HepG2 (cell line): Measurements from ENCODE around the gene MIPEP. TPM values are rescaled to one million over a fixed set of nuclear protein-coding genes. Genes with fewer than 3 reads are reported as not detected.
A peak's percentile ranks its signal among the peaks of the same experiment; 100 is the strongest.

ENCODE experiments used
- ATAC-seq: fragments of 200-7000 bp; cut with Tn5 transposase; 3 replicates; pipeline ENCODE4 v1.9.1; 2020; ENCODE audit warnings: mild to moderate bottlenecking, moderate library complexity
- BruUV-seq: library from RNA; stranded (reverse); fragments of 400-500 nt; replicated peaks from 2 replicates; lab custom pipeline; 2021; lab: Mats Ljungman, UMichigan
- CTCF ChIA-PET: fragments of 300-600 bp; formaldehyde crosslinking; extraction: SDS; loops from one replicate; lab custom pipeline; 2021; ENCODE audit warnings: low total read pairs, inconsistent platforms, low intra/inter-chr PET ratio; lab: Yijun Ruan, JAX
- POLR2A ChIA-PET: fragments of 350-600 bp; sonication (Branson Sonifier 250); formaldehyde crosslinking; loops from one replicate; lab custom pipeline; 2020; ENCODE audit warnings: antibody characterized with exemption, inconsistent platforms; lab: Yijun Ruan, JAX
- DNase-seq: peaks from one replicate; pipeline ENCODE4 v3.0.0-alpha.2; 2015; ENCODE audit warnings: low spot score
- FAIRE-seq: peaks from 3 replicates; lab custom pipeline; 2011; peaks lifted over from hg19 to GRCh38; lab: Jason Lieb, UNC
- H2AFZ ChIP-seq: one replicate; pipeline ENCODE4 v1.6.1; 2011; ENCODE audit warnings: low read length, inconsistent platforms
- H3K27ac ChIP-seq: fragments of 300-600 bp; 3 replicates; pipeline ENCODE4 v1.8.0; 2011; ENCODE audit warnings: mixed run types, mild to moderate bottlenecking, mixed read lengths, low read length, inconsistent platforms; ENCODE audit not compliant: insufficient read depth; ENCODE audit errors: extremely low read length
- H3K27me3 ChIP-seq, 2 experiments: fragments of 200-600 bp in 1 of 2; 2 replicates in 1 of 2; 3 replicates in 1 of 2; pipeline versions ENCODE4 v1.6.0 to v1.8.0; 2011; ENCODE audit warnings: low read length in 2 of 2, mild to moderate bottlenecking in 2 of 2, moderate library complexity in 2 of 2, inconsistent platforms in 1 of 2; ENCODE audit not compliant: insufficient read depth in 2 of 2, control insufficient read depth in 1 of 2
- H3K36me3 ChIP-seq, 2 experiments: fragments of 200-600 bp in 1 of 2; replicated peaks in 1 of 2; 2 replicates in 1 of 2; 3 replicates in 1 of 2; pipeline versions ENCODE4 v1.5.1 to v1.8.0; 2011; ENCODE audit warnings: low read length in 2 of 2, inconsistent platforms in 1 of 2; ENCODE audit not compliant: insufficient read depth in 2 of 2, control insufficient read depth in 1 of 2
- H3K4me1 ChIP-seq: 2 replicates; pipeline ENCODE4 v1.5.1; 2012; ENCODE audit warnings: low read length, inconsistent platforms; ENCODE audit not compliant: insufficient read depth
- H3K4me2 ChIP-seq: 2 replicates; pipeline ENCODE4 v1.6.0; 2011; ENCODE audit warnings: low read depth, low read length, inconsistent platforms
- H3K4me3 ChIP-seq, 3 experiments: fragments of 200-600 bp in 1 of 3; sonication (generic), shearing (Covaris generic) in 1 of 3; replicated peaks in 1 of 3; 2 replicates each; pipeline ENCODE4 v1.5.1; 2011 to 2016; ENCODE audit warnings: low read length in 3 of 3, inconsistent platforms in 2 of 3, low read depth in 2 of 3, mild to moderate bottlenecking in 2 of 3, control low read depth in 1 of 3, mixed read lengths in 1 of 3; ENCODE audit not compliant: insufficient read depth in 1 of 3
- H3K79me2 ChIP-seq: one replicate; pipeline ENCODE4 v1.6.1; 2011; ENCODE audit warnings: low read length, inconsistent platforms; ENCODE audit not compliant: insufficient read depth
- H3K9ac ChIP-seq: 2 replicates; pipeline ENCODE4 v1.6.0; 2011; ENCODE audit warnings: mild to moderate bottlenecking, low read depth, low read length, inconsistent platforms; ENCODE audit not compliant: insufficient read depth
- H3K9me3 ChIP-seq: 2 replicates; pipeline ENCODE4 v1.5.1; 2012; ENCODE audit warnings: mild to moderate bottlenecking, low read length
- H4K20me1 ChIP-seq: 2 replicates; pipeline ENCODE4 v1.6.0; 2011; ENCODE audit warnings: inconsistent platforms, mild to moderate bottlenecking, low read length, moderate library complexity; ENCODE audit not compliant: insufficient read depth
- BCL6 ChIP-seq: IDR thresholded peaks from 2 replicates; pipeline ENCODE4 v1.6.1; 2016; ENCODE audit warnings: missing genetic modification reagents, missing compliant biosample characterization
- NRL ChIP-seq: sonication (generic); formaldehyde crosslinking; IDR thresholded peaks from 2 replicates; pipeline ENCODE4 v1.5.0; 2020; ENCODE audit warnings: missing genetic modification reagents, mild to moderate bottlenecking, moderate library complexity, borderline replicate concordance
- PAWR ChIP-seq: sonication (generic); formaldehyde crosslinking; IDR thresholded peaks from 2 replicates; pipeline ENCODE4 v1.4.0; 2020; ENCODE audit warnings: missing genetic modification reagents, mild to moderate bottlenecking, borderline replicate concordance
- RFXANK ChIP-seq: IDR thresholded peaks from 2 replicates; pipeline ENCODE4 v1.6.1; 2016
- ZNF263 ChIP-seq: sonication (generic); formaldehyde crosslinking; IDR thresholded peaks from 2 replicates; pipeline ENCODE4 v1.4.0; 2020; ENCODE audit warnings: missing genetic modification reagents
- ZNF333 ChIP-seq: sonication (generic); formaldehyde crosslinking; IDR thresholded peaks from 2 replicates; pipeline ENCODE4 v1.4.0; 2020; ENCODE audit warnings: mild to moderate bottlenecking, missing genetic modification reagents, borderline replicate concordance
- ZNF430 ChIP-seq: sonication (generic); formaldehyde crosslinking; IDR thresholded peaks from 2 replicates; pipeline ENCODE4 v1.9.0; 2021; ENCODE audit warnings: mild to moderate bottlenecking, missing genetic modification reagents
- ZNF562 ChIP-seq: sonication (generic); formaldehyde crosslinking; IDR thresholded peaks from 2 replicates; pipeline ENCODE4 v1.8.0; 2022; ENCODE audit warnings: missing genetic modification reagents, borderline replicate concordance
- WGBS: methylation state at CpG from one replicate; pipeline ENCODE4 v1.1.6; 2017; ENCODE audit warnings: low lambda C conversion rate; 5-methylcytosine and 5-hydroxymethylcytosine counted together
- in situ Hi-C: cut with HindIII; loops from 2 replicates; pipeline ENCODE4 v1.10.0; 2017; ENCODE audit warnings: low pct_unique_long_range_greater_than_20kb; ENCODE audit not compliant: extremely low pct_ligation_motif_present
- intact Hi-C: fragments of 100-400 bp; cut with micrococcal nuclease; formaldehyde crosslinking; loops from one replicate; pipeline ENCODE4 v1.10.0; 2022; ENCODE audit not compliant: unreplicated experiment
- polyA plus RNA-seq, 8 experiments: library from polyadenylated mRNA; depleted of rRNA in 3 of 8; stranded (reverse) in 7 of 8; unstranded in 1 of 8; fragments of >200 nt; fragmentation: Illumina TruSeq in 4 of 8; extraction: Trizol in 4 of 8; gene quantifications; 2 replicates each; pipeline versions ENCODE4 v1.2.1 to v1.2.3, GENCODE V29; 2011 to 2016; ENCODE audit warnings: low read depth in 4 of 8, missing spikeins in 1 of 8, mixed read lengths in 1 of 8; ENCODE audit not compliant: insufficient read depth in 1 of 8
- total RNA-seq, 5 experiments: library from RNA; depleted of rRNA; stranded (reverse); fragments of >200 nt; fragmentation: Illumina TruSeq; extraction: Trizol; gene quantifications; 2 replicates each; pipeline ENCODE4 v1.2.3, GENCODE V29; 2016; ENCODE audit warnings: low read depth in 1 of 5
- TF ChIP-seq, protein P1 (sequence below): sonication (generic); formaldehyde crosslinking; IDR thresholded peaks from 2 replicates; pipeline ENCODE4 v1.5.1; 2020; ENCODE audit warnings: mild to moderate bottlenecking, missing genetic modification reagents, moderate library complexity
- TF ChIP-seq, protein P2 (sequence below): sonication (generic); formaldehyde crosslinking; IDR thresholded peaks from 2 replicates; pipeline ENCODE4 v1.5.0; 2020; ENCODE audit warnings: mild to moderate bottlenecking, missing genetic modification reagents, moderate library complexity

MIPEP gene
- total and polyA plus RNA-seq, 2 of the 13 experiments (the other 11 are each of a cell fraction or from before 2014, with no cell fraction given) = 9.3 to 24.1 TPM

DNA sequence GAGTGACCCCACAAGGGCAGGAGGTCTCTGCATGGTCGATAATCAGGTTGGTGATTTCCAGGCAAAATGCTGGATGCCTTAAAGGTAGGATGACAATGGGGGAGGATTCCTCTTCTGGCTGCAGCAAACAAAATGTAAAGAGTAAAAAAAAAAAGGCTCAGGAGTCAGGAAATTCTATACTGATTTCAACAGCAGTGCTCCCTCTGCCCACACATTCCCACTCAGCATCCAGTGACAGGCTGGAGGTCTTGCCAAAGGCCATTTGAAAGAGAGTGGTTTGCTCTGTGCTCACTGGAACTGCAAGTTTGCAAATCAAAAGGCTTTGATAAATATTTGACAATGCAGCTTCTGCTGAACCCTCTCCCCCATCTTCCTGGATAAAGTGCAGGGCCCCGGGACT, 183.6 kb downstream of the MIPEP start:
- intact Hi-C loops (no loop called here), in situ Hi-C loops (loop anchor here (10.0 kb wide), 1 partner anchor 241 kb away; no protein-coding TSS in a partner anchor)
- no peak for FAIRE-seq

DNA sequence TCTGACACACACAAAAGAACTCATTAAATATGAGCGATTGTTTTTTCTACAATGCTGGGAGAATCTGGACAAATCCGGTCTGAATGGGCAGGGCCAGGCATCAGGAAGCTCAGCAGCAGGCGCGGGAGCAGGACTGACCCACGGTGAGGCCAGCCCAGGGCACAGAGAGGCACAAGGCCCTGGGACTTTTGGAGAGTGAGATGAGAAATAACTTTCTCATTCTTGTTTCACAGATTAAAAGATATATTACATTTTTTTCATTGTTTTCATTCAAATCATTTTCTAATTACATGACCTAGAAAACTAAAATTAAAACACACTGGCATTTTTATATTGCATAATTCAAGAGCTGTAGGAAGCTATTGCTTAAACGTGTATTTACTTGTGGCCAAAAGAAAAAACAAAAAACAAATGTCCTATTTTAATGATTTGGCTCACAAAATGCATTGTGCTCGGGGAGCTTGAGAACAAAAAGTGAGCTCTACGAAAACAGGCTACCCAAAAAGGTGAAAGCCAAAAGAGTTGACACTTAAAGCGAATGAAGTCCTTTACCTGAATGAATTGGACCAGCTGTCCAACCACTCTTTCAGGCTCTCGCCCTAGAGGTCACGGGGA, 185.8 kb downstream of the MIPEP start:
- peaks cover 20% of the 10 kb centered on the region for H3K4me1 ChIP-seq
- no peaks in the 10 kb centered on the region for H4K20me1 ChIP-seq
- H3K36me3 ChIP-seq = no peaks in the 10 kb centered on the region
- in situ Hi-C loops (loop anchor here (10.0 kb wide), 1 partner anchor 239 kb away; no protein-coding TSS in a partner anchor), intact Hi-C loops (no loop called here)
- no peaks in the 10 kb centered on the region for H3K27me3 ChIP-seq
- no peak overlapping the region for H3K4me2 ChIP-seq
- no TSS peak for BruUV-seq
- TF ChIP-seq RFXANK (CRISPR knock-in tag) (no peak), BCL6 (no peak), ZNF562 (no peak), ZNF333 (CRISPR knock-in tag) (no peak), NRL (no peak), ZNF430 (no peak)
- TF ChIP-seq, protein P1, sequence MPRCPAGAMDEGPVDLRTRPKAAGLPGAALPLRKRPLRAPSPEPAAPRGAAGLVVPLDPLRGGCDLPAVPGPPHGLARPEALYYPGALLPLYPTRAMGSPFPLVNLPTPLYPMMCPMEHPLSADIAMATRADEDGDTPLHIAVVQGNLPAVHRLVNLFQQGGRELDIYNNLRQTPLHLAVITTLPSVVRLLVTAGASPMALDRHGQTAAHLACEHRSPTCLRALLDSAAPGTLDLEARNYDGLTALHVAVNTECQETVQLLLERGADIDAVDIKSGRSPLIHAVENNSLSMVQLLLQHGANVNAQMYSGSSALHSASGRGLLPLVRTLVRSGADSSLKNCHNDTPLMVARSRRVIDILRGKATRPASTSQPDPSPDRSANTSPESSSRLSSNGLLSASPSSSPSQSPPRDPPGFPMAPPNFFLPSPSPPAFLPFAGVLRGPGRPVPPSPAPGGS = no peak
- 76% methylated on average over 11 of the region's 11 CpGs for WGBS
- FAIRE-seq (no peak), ATAC-seq (no peak), DNase-seq (no peak)
- no peak overlapping the region for H2AFZ ChIP-seq
- H3K9me3 ChIP-seq = no peaks in the 10 kb centered on the region
- CTCF ChIA-PET = no interaction called here
- no peak overlapping the region for H3K9ac ChIP-seq
- H3K27ac ChIP-seq = no peak overlapping the region
- H3K4me3 ChIP-seq = no peak overlapping the region
- no peaks in the 10 kb centered on the region for H3K79me2 ChIP-seq
- POLR2A ChIA-PET = no interaction called here

More for the DNA sequence above, 183.6 kb downstream of the MIPEP start:
- ChIA-PET POLR2A (interaction anchor here (1.5 kb wide), 1 partner anchor 51 kb away, joined by 3 read pairs; no protein-coding TSS in a partner anchor), CTCF (no interaction called here)
- no TSS peak for BruUV-seq
- 26% methylated on average over 1 of the region's 2 CpGs for WGBS
- Histone ChIP-seq H3K79me2 (no peaks in the 10 kb centered on the region), H3K9me3 (no peaks in the 10 kb centered on the region), H4K20me1 (no peaks in the 10 kb centered on the region), H3K9ac (no peak overlapping the region), H3K27me3 (no peaks in the 10 kb centered on the region), H3K4me2 (0 out of 2 replicates have a peak overlapping the region, but pooled peaks have one; percentile 26), H3K4me1 (peaks cover 20% of the 10 kb centered on the region), H3K4me3 (no peak overlapping the region), H3K36me3 (no peaks in the 10 kb centered on the region), H3K27ac (no peak overlapping the region), H2AFZ (no peak overlapping the region)
- peak; percentile 71 for ATAC-seq
- DNase-seq = peak; percentile 42
- TF ChIP-seq PAWR (CRISPR knock-in tag) (no peak), ZNF263 (CRISPR knock-in tag) (peak; percentile 93)
- TF ChIP-seq, protein P2, sequence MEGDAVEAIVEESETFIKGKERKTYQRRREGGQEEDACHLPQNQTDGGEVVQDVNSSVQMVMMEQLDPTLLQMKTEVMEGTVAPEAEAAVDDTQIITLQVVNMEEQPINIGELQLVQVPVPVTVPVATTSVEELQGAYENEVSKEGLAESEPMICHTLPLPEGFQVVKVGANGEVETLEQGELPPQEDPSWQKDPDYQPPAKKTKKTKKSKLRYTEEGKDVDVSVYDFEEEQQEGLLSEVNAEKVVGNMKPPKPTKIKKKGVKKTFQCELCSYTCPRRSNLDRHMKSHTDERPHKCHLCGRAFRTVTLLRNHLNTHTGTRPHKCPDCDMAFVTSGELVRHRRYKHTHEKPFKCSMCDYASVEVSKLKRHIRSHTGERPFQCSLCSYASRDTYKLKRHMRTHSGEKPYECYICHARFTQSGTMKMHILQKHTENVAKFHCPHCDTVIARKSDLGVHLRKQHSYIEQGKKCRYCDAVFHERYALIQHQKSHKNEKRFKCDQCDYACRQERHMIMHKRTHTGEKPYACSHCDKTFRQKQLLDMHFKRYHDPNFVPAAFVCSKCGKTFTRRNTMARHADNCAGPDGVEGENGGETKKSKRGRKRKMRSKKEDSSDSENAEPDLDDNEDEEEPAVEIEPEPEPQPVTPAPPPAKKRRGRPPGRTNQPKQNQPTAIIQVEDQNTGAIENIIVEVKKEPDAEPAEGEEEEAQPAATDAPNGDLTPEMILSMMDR (CRISPR knock-in tag) = peak; percentile 4; the same call in 1 of the 2 replicates
